T-helper 1 cell treated with Interleukin-12 subunit alpha and Interleukin-12 subunit beta and Interleukin-4 antibody, amounts not matched to agents 30 ng/mL and 1 ng/mL, for 36 hours (primary cell): ENCODE data around the gene STAT5A. TPM values are rescaled to one million over a fixed set of nuclear protein-coding genes. Genes with fewer than 3 reads are reported as not detected.
"Not testable (repeated sequence)": the region's sequence is repeated elsewhere in the genome, so short reads cannot be mapped to it uniquely, and the experiment has no call there.

ENCODE experiments used
- intact Hi-C: fragments of 100-400 bp; cut with micrococcal nuclease; formaldehyde crosslinking; loops from one replicate; pipeline ENCODE4 v1.15.1; 2024
- total RNA-seq: library from RNA; stranded (reverse); gene quantifications from 2 replicates; pipeline ENCODE4 v1.2.3, GENCODE V29; 2022

The STAT5A gene
- total RNA-seq, 1 donor from 2014 or later, result 170 TPM

DNA sequence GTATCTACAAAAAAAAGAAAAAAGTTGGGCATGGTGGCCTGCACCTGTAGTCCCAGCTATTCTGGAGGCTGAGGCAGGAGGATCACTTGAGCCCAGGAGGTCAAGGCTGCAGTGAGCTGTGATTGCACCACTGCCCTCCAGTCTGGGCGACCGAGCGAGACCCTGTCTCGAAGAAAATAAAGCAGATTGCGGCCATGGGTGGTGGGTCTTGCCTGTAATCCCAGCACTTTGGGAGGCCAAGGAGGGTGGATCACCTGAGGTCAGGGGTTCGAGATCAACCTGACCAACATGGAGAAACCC is 16.7 kb downstream of the STAT5A start:
- intact Hi-C loops, result not testable (repeated sequence)

GRCh38 chr17:42305543-42306384 is 17.5 kb downstream of the STAT5A start:
- intact Hi-C loops, result no loop called here

- intact Hi-C loops, result no loop called here
These were observed 18.0 kb downstream of the STAT5A start for GRCh38 chr17:42306385-42306667.

DNA sequence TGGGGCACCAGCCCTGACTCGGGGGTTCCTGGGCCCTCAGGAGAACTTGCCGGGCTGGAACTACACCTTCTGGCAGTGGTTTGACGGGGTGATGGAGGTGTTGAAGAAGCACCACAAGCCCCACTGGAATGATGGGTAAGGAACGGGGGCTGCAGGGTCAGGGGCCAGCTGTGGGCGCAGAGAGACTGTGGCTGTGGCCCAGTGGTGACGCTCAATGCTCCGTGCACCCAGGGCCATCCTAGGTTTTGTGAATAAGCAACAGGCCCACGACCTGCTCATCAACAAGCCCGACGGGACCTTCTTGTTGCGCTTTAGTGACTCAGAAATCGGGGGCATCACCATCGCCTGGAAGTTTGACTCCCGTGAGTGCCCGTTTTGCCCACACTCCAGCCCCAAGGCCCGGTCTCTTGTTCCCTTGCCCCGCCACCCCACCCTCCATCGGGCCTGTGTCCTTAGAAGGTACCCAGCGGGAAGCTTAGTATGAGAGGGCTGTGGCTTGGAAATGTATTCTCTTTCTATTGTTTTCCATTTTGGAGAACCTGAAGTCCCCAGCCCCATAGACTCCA is 19.1 kb downstream of the STAT5A start:
- intact Hi-C loops, result no loop called here

DNA sequence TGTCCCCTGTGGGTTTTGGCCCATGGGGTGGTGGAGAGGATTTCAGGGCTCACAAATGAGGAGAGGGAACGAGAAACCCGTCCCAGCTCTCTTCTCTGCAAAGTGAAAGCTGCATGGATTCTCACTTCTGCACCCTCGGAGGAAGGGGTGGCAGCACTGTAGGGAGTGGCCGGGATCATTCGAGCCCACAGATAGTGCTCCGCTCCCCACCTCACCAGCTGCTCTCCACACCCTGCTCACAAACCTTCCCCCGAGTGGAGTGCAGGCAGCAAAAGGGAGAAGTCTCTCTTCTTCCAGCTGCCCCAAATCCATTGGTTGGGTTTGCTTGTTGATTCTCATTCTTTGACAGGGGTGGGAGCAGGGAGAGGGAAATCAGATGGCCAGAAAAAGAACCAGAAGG is 20.1 kb downstream of the STAT5A start:
- intact Hi-C loops, result no loop called here

DNA sequence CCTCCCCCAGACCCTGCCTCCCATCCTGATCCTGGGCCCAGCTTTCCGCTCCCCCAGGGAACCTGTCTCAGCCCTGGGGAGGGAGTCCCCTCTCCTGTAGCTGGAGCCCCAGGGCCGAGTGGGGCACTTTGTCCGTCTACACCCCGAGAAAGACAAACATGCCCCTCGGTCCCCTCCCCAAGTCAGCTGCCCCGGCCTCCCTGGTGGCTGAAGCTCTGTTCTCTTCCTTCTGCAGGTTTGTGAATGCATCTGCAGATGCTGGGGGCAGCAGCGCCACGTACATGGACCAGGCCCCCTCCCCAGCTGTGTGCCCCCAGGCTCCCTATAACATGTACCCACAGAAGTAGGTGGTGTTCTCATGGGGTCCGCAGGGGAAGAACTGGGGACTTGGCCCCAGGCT is 20.8 kb downstream of the STAT5A start:
- intact Hi-C loops, result no loop called here

- intact Hi-C loops, result no loop called here
These were observed 21.9 kb downstream of the STAT5A start for GRCh38 chr17:42309986-42310786.

DNA sequence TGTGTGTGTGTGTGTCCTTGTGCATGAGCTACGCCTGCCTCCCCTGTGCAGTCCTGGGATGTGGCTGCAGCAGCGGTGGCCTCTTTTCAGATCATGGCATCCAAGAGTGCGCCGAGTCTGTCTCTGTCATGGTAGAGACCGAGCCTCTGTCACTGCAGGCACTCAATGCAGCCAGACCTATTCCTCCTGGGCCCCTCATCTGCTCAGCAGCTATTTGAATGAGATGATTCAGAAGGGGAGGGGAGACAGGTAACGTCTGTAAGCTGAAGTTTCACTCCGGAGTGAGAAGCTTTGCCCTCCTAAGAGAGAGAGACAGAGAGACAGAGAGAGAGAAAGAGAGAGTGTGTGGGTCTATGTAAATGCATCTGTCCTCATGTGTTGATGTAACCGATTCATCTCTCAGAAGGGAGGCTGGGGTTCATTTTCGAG is 22.5 kb downstream of the STAT5A start:
- intact Hi-C loops, result no loop called here

- intact Hi-C loops, result loop anchor here (1.0 to 2.0 kb wide), 3 partner anchors 11 to 89 kb away; partner anchors contain the start of gene STAT5A
These were observed 23.1 kb downstream of the STAT5A start for GRCh38 chr17:42311240-42312034.

DNA sequence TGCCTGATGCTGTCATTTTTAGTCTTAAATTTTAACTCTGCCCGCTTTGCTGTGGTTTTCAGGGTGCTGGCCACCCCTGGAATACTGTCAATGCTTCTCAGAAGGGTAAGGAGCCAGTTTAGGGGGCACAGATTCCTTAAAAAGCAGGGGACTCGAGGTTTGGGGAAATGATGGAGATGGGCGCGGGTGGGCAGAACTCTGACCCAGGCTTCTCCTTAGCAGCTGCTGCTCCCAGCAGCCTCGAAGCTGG is 23.7 kb downstream of the STAT5A start:
- intact Hi-C loops, result loop anchor here (1.0 to 2.0 kb wide), 3 partner anchors 10 to 89 kb away; partner anchors contain the start of gene STAT5A

- intact Hi-C loops, result loop anchor here (1.0 to 2.0 kb wide), 3 partner anchors 10 to 90 kb away; partner anchors contain the start of gene STAT5A
These were observed 24.2 kb downstream of the STAT5A start for GRCh38 chr17:42312285-42313130.

- intact Hi-C loops, result loop anchor here (2.0 kb wide), 2 partner anchors 25 to 91 kb away; partner anchors contain the start of gene STAT5A
These were observed 25.1 kb downstream of the STAT5A start for GRCh38 chr17:42313389-42313772.

DNA sequence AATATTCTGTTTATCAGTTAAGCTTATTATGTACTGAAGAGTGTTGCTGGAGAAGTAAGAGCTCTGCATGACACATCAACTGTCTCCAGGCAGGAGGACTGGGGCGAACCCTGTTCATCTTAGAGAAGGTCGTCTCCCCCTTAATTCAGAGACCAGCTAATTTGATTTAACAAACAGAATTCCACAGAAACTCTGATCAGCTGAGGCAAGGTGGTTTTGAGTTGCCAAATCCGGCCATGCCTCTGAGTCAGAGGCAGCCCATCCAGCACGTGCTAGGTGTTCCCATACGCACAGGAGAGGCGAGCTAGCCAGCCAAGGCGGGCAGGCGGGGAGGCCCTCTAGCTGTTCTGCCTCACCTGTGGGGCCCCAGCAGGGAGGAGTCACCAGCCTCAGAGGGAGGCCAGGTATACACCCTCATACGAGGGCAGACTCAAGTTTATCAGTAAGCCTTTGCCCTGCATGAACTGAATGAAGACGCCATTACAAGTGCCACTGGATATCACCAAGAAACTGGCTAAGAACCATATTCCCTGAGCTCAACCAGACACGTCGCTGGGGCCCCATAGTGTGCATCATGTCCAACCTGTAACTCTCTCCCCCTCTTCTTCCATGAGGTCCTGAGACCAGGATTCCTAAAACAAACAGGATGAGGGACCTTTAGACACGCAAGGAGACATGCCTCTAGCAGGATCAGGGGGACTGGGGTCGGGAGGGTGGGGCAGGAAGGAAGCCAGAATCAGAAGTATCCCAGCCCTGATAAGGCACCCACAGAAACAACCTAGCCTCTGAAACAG is 25.7 kb downstream of the STAT5A start:
- intact Hi-C loops, result loop anchor here (2.0 kb wide), 2 partner anchors 25 to 91 kb away; partner anchors contain the start of gene STAT5A

DNA sequence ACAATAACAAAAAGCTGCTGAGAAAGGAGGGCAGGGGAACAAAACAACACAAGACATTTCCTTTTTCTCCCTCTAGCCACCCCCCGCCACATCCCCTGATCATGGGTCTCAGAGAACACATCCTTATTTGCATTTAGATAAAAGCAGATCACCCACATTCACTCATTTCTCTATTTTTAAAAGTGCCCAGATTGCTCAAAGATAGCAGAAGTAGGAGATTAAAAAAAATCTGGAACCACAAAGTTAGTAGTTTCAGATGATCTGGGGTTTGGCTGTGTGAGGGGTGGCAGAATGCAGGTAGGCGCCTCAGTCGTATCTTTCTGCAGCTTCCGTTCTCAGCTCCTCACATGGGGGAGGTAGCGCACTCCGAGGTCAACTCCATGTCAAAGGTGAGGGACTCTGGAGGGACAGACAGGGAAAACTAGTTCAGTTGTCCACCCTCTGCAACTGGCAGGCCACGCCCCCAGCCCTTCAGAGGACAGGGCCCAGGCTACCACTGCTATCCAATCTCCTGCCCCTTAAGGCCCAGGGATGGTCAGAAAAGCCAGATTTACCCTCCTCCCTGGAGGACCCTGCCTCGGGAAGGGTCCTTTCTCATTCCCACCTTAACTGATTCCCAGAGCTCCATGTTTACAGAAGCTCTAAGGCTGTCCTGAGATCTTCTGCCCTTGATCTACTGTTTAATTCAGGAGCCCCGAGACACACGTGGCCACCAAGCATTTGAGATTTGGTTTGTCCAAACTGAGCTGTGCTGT is 27.3 kb downstream of the STAT5A start:
- intact Hi-C loops, result no loop called here

DNA sequence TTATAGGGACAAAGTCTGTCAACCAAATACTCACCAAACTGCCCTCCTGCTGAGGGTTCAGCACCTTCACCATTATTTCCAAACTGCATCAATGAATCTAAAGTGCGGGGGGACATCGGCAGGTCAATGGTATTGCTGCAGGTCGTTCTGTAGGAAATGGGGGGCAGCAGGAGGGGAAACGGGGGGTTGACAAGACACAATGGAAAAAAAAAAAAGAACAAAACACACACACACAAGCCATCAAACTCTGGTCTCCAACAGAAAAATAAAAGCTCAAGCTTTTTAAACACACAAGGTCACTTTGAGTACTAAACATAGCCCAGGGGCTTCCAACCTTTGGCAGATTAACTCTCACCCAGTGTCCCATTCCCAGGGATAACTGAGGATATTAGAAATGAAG is 28.5 kb downstream of the STAT5A start:
- intact Hi-C loops, result no loop called here

DNA sequence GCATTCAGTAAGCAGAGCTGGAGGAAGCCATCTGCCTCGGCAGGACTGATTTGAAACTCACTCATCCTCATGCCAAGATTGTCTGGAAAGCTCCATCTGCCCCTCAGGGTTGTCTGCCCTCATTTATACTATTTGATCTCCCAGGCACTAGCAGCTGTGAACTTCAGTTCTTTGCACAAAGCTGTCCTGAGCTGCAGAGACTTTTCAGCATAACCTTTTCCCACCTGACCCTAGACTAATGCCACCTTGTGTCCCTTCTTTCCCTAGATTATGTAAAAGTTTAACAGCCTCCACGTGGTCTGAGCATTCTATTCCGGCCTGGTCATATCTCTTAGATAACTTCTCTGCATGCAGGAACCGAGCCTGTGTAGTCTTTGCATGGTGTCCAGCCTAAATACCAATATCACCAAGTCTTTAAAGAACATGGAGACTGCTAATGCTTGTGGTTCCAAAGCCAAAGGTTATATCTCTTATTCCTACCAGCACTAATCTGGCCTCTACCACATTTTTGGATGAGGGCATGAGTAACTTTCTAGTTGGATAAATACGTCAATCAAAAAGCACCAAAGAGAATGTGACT is 29.1 kb downstream of the STAT5A start:
- intact Hi-C loops, result no loop called here

- intact Hi-C loops, result not testable (repeated sequence)
These were observed 29.7 kb downstream of the STAT5A start for GRCh38 chr17:42317967-42318366.

DNA sequence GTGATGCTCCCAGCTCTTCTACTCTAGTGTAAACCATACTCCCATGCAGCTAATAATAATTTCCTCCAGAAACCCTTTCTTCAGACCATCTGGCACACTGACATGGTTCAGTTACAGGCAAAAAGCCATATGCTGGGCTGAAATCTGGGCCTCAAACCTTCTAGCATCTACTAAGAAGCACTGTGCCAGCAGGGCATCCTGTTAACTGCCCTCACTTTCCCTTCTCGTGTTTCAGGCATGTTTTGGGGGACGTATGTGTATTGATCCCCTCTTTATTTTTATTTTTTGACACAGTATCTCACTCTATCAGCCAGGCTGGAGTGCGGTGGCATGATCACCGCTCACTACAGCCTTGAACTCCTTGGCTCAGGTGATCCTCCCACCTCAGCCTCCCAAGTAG is 33.3 kb downstream of the STAT5A start:
- intact Hi-C loops, result no loop called here
